ENCODE results near the gene TENM3. TPM values are rescaled to one million over a fixed set of nuclear protein-coding genes. Genes with fewer than 3 reads are reported as not detected.

Gene TENM3
- total RNA-seq, 1 donor from 2014 or later = 11.0 TPM

DNA sequence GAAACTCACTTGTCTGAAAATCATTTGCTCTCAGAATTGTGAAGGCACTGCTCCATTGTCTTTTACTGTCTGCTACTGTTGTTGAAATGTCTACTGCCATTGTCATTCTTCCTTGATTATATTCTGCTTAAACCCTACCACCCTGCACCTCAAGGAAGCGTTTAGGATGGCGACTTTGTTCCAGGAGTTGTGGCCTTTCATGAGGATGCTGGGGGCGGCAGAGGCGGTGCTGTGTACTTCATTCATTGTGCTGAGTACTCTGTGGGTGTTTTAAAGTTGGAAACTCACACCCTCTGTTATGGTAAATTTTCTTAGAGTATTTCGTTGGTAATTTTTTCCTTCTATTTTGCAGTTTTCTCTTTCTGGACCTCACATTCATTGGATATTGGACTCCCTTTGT lies 258.9 kb downstream of the TENM3 start:
- Histone ChIP-seq H3K27me3 (no peaks in the 10 kb centered on the region), H3K4me3 (no peak overlapping the region), H3K4me1 (no peaks in the 10 kb centered on the region), H3K36me3 (no peaks in the 10 kb centered on the region), H3K9me3 (no peaks in the 10 kb centered on the region), H3K27ac (no peak overlapping the region)
- TF ChIP-seq, protein P1, sequence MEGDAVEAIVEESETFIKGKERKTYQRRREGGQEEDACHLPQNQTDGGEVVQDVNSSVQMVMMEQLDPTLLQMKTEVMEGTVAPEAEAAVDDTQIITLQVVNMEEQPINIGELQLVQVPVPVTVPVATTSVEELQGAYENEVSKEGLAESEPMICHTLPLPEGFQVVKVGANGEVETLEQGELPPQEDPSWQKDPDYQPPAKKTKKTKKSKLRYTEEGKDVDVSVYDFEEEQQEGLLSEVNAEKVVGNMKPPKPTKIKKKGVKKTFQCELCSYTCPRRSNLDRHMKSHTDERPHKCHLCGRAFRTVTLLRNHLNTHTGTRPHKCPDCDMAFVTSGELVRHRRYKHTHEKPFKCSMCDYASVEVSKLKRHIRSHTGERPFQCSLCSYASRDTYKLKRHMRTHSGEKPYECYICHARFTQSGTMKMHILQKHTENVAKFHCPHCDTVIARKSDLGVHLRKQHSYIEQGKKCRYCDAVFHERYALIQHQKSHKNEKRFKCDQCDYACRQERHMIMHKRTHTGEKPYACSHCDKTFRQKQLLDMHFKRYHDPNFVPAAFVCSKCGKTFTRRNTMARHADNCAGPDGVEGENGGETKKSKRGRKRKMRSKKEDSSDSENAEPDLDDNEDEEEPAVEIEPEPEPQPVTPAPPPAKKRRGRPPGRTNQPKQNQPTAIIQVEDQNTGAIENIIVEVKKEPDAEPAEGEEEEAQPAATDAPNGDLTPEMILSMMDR (IDR thresholded peaks at IDR 0.05) = no peak
- TF ChIP-seq POLR2AphosphoS5 (IDR thresholded peaks at IDR 0.05; ENCODE audit: insufficient read depth in 1 of 2, low read depth in 1 of 2) (no peak), POLR2A (IDR thresholded peaks at IDR 0.05) (no peak)
- no peak for DNase-seq (ENCODE audit: extremely low spot score in 2 of 2)
- intact Hi-C loops (cut with DNase I) = no loop called here

DNA sequence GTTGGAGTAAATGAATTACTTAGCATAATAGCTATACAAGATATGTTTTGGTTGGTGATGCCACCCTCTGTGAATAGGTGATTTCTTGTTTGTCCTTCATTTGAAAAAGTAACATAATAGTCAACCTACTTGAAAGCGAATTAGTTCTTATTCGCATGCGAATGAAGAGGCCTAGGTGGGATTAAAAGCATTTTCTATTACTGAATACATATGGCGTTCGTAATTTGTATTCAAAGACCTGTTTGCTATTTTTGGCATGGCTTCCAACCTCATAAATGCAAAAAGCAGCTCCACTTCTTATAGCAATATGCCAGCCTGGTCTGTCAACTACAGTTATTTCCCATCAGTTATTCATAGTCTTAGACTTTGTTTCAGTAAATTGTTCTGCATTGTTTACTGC lies 261.3 kb downstream of the TENM3 start:
- intact Hi-C loops (cut with DNase I) = no loop called here
- no peak for TF ChIP-seq POLR2A (IDR thresholded peaks at IDR 0.05)
- TF ChIP-seq POLR2AphosphoS5 (IDR thresholded peaks at IDR 0.05; ENCODE audit: insufficient read depth in 1 of 2, low read depth in 1 of 2) = no peak
- TF ChIP-seq, protein P1 (IDR thresholded peaks at IDR 0.05) = no peak

DNA sequence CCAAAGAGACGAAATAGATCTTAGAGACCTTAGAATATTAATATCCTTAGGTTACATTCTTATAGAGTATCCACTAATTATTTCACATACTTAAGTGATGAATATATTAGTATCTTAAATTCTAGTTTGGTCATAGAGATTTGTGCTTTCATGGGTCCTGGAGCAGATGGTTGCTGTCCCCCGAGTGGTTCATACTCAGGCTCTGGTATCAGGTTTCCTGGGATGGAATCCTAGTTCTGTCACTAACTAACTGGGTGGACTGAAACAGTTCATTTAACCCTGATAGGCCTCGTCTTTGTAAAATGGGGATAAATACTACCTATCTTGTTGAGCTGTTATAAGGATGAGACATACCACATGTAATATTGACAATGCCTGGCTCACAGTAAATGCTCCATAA lies 264.6 kb downstream of the TENM3 start:
- DNase-seq (ENCODE audit: extremely low spot score in 2 of 2) = no peak
- Histone ChIP-seq H3K36me3 (no peaks in the 10 kb centered on the region), H3K27ac (no peak overlapping the region), H3K27me3 (no peaks in the 10 kb centered on the region), H3K4me3 (no peak overlapping the region), H3K4me1 (no peaks in the 10 kb centered on the region), H3K9me3 (no peaks in the 10 kb centered on the region)
- TF ChIP-seq POLR2A (IDR thresholded peaks at IDR 0.05) (no peak), POLR2AphosphoS5 (IDR thresholded peaks at IDR 0.05; ENCODE audit: insufficient read depth in 1 of 2, low read depth in 1 of 2) (no peak)
- TF ChIP-seq, protein P1 (IDR thresholded peaks at IDR 0.05) = no peak
- intact Hi-C loops (cut with DNase I) = no loop called here

More for the DNA sequence above, 261.3 kb downstream of the TENM3 start:
- DNase-seq (ENCODE audit: extremely low spot score in 2 of 2) = no peak
- Histone ChIP-seq H3K36me3 (no peaks in the 10 kb centered on the region), H3K4me3 (no peak overlapping the region), H3K9me3 (no peaks in the 10 kb centered on the region), H3K27ac (no peak overlapping the region), H3K4me1 (no peaks in the 10 kb centered on the region), H3K27me3 (no peaks in the 10 kb centered on the region)

DNA sequence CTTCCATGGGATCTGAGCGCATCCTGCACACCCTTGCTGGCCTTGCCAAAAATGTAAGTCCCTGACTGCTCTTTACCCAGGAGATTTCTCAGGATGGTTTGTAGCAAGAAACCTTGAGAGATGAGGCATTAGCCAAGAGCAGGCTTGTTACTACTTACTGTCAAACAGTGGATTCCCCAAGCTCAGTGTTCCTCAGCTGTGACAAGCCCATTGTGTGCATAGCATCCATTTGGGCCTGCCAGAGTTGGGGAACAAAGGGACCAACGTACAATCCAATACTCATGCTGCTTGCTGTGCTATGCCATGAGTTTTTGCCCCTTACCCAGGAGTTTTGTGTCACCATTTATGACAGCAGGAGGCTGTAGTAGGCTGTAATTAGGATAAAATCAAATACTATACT lies 267.6 kb downstream of the TENM3 start:
- H3K9me3 ChIP-seq = no peaks in the 10 kb centered on the region
- intact Hi-C loops (cut with DNase I) = no loop called here
- H3K4me1 ChIP-seq = no peaks in the 10 kb centered on the region
- no peak for TF ChIP-seq POLR2AphosphoS5 (IDR thresholded peaks at IDR 0.05; ENCODE audit: insufficient read depth in 1 of 2, low read depth in 1 of 2)
- TF ChIP-seq, protein P1 (IDR thresholded peaks at IDR 0.05) = no peak
- no peak for TF ChIP-seq POLR2A (IDR thresholded peaks at IDR 0.05)
- H3K27me3 ChIP-seq = no peaks in the 10 kb centered on the region
- no peak overlapping the region for H3K4me3 ChIP-seq
- H3K27ac ChIP-seq = no peak overlapping the region
- DNase-seq (ENCODE audit: extremely low spot score in 2 of 2) = no peak
- no peaks in the 10 kb centered on the region for H3K36me3 ChIP-seq

DNA sequence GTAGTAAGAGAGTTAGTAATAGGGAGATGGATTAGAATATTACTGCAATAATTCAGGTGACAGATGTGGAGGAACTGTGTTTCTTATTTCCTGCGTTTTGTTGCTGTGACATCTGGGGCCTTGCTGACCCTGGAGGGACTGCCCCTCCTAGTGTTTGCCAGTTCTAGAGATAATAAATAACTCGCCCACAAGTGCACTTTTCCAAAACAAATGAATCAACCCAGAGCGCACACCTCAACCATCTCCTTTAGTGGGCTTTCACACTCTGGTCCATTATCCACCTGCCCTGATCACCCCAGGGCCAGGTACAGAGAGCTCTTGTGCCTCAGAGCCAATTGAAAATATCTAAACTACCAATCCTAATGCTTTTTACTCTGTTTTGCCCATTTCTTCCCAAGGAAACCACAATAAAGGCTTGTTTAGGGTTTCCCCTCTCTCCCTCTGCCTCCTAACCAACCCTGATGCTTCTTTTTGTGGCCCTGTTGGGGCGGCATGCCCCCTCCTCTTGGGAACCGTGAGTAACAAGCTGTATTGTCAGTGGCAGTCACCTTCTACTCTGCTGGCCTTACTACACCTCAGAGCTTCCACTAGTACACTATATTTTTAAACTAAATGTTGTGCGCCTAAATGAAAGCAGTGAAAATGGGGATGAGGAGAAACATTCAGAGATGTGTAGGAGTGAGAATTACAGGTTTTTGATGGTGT lies 270.5 kb downstream of the TENM3 start:
- H3K4me1 ChIP-seq = no peaks in the 10 kb centered on the region
- intact Hi-C loops (cut with DNase I) = no loop called here
- no peak for TF ChIP-seq POLR2AphosphoS5 (IDR thresholded peaks at IDR 0.05; ENCODE audit: insufficient read depth in 1 of 2, low read depth in 1 of 2)
- no peak for DNase-seq (ENCODE audit: extremely low spot score in 2 of 2)
- H3K4me3 ChIP-seq = no peak overlapping the region
- no peak overlapping the region for H3K27ac ChIP-seq
- H3K9me3 ChIP-seq = no peaks in the 10 kb centered on the region
- H3K36me3 ChIP-seq = no peaks in the 10 kb centered on the region
- no peaks in the 10 kb centered on the region for H3K27me3 ChIP-seq

Measured in vagina (tissue), 2 donors.